ENCODE results near the gene ATP5F1A. TPM values are rescaled to one million over a fixed set of nuclear protein-coding genes. Genes with fewer than 3 reads are reported as not detected.

Gene ATP5F1A
- total RNA-seq, 1 donor from 2014 or later, result 457 TPM

DNA sequence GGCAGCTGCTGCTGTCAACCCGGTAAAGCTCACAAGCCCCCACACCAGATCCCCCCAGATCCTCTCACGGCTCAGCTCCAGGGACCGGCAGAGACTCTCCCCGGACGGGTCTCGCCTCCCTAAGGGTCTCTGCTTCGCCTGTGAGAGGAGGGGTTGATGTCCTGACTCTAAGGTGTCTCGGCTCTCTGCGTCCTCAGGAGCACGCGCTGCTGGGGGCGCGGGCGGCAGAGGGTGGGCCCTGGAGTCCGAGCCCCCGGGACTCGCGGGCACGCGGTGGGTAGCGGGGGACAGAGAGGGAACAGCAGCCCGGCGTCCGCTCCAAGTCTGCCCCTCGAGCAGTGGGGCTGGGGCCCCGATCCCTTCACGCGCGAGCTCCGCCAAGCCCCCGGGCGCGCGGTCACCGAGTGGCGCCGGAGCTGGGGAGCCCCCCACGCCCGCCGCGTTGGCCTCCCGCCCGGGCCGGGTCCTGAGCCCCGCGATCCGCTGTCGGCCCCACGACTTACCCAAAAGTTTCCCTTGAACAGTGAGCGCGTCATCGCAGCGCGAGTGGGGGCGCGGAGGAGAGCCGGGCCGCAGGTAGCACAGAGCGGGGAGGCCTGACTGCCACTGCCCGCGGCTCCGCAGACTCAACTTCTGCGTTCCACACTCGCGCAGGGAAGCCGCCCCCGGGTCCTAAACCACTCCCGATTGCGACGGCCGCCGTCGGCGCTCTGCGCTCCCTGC, 26.3 kb downstream of the ATP5F1A start, which contains the start of gene PSTPIP2:
Gene PSTPIP2 (minus strand): TSS at position 608 of the 723 bp plus-strand sequence. CDS start 72 bp downstream, at position 536.
- peak; percentile 62 for DNase-seq (ENCODE audit: low spot score)
- Mint-ChIP-seq H3K27ac (ENCODE audit: unreplicated experiment) (no peak within 1 kb of the TSS), H3K36me3 (ENCODE audit: low read depth, unreplicated experiment) (no peaks in the 10 kb centered on the region), H3K27me3 (ENCODE audit: unreplicated experiment) (peaks cover 7% of the 10 kb centered on the region), H3K9me3 (ENCODE audit: unreplicated experiment) (no peaks in the 10 kb centered on the region), H3K4me1 (ENCODE audit: unreplicated experiment) (peaks cover 4% of the 10 kb centered on the region), H3K4me3 (ENCODE audit: unreplicated experiment) (peak within 1 kb of the TSS; percentile 82)
- TF ChIP-seq, protein P1, sequence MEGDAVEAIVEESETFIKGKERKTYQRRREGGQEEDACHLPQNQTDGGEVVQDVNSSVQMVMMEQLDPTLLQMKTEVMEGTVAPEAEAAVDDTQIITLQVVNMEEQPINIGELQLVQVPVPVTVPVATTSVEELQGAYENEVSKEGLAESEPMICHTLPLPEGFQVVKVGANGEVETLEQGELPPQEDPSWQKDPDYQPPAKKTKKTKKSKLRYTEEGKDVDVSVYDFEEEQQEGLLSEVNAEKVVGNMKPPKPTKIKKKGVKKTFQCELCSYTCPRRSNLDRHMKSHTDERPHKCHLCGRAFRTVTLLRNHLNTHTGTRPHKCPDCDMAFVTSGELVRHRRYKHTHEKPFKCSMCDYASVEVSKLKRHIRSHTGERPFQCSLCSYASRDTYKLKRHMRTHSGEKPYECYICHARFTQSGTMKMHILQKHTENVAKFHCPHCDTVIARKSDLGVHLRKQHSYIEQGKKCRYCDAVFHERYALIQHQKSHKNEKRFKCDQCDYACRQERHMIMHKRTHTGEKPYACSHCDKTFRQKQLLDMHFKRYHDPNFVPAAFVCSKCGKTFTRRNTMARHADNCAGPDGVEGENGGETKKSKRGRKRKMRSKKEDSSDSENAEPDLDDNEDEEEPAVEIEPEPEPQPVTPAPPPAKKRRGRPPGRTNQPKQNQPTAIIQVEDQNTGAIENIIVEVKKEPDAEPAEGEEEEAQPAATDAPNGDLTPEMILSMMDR (IDR thresholded peaks at IDR 0.05; ENCODE audit: unreplicated experiment), result no peak

- H3K27me3 Mint-ChIP-seq (ENCODE audit: unreplicated experiment), result peaks cover 7% of the 10 kb centered on the region
- peaks cover 4% of the 10 kb centered on the region for H3K4me1 Mint-ChIP-seq (ENCODE audit: unreplicated experiment)
- no peak overlapping the region for H3K27ac Mint-ChIP-seq (ENCODE audit: unreplicated experiment)
- H3K4me3 Mint-ChIP-seq (ENCODE audit: unreplicated experiment), result peak overlapping the region; percentile 82
- TF ChIP-seq, protein P1 (IDR thresholded peaks at IDR 0.05; ENCODE audit: unreplicated experiment), result no peak
- H3K36me3 Mint-ChIP-seq (ENCODE audit: low read depth, unreplicated experiment), result no peaks in the 10 kb centered on the region
- H3K9me3 Mint-ChIP-seq (ENCODE audit: unreplicated experiment), result no peaks in the 10 kb centered on the region
- DNase-seq (ENCODE audit: low spot score), result peak; percentile 13
Measured at GRCh38 chr18:46070815-46071652, 27.1 kb downstream of the ATP5F1A start.

DNA sequence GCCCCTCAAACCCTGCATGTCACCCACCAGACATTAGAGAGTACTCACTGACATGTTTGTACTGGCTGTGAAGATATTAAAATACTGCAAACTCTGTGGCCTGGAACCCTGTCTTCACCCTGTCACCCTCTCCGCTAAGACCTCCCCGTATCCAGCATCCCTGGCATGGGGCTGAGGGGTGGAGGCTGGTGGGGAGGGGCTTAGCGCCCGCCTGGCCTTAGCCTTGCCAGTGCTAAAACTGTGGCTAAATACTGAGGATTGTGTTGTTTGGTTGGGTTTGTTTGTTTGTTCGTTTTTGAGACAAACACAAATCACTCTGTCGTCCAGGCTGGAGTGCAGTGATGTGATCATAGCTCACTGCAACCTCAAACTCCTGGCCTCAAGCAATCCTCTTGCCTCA, 27.9 kb downstream of the ATP5F1A start:
- DNase-seq (ENCODE audit: low spot score), result no peak
- TF ChIP-seq, protein P1 (IDR thresholded peaks at IDR 0.05; ENCODE audit: unreplicated experiment), result no peak

DNA sequence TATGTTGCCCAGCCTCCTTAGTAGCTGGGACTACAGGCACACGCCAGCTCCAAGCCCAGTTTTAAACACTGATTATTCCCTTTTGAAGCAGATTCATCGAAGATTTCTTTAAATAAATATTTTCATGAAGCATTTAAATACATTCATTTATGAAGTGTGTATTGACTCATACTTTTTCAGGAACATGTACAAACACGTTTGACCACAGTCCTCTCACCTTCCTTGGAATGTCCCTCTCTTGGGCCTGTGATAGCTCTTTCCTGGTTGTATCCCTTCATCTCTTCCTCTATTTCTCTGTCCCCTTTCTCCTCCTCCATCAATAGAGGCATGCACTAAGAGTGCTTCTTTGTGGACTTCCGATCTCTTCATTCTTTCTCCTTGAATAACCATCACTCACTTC, 28.6 kb downstream of the ATP5F1A start:
- TF ChIP-seq, protein P1 (IDR thresholded peaks at IDR 0.05; ENCODE audit: unreplicated experiment), result no peak
- no peak for DNase-seq (ENCODE audit: low spot score)
- no peak overlapping the region for H3K4me3 Mint-ChIP-seq (ENCODE audit: unreplicated experiment)
- H3K27ac Mint-ChIP-seq (ENCODE audit: unreplicated experiment), result no peak overlapping the region
- no peaks in the 10 kb centered on the region for H3K36me3 Mint-ChIP-seq (ENCODE audit: low read depth, unreplicated experiment)
- peaks cover 9% of the 10 kb centered on the region for H3K27me3 Mint-ChIP-seq (ENCODE audit: unreplicated experiment)
- peaks cover 4% of the 10 kb centered on the region for H3K4me1 Mint-ChIP-seq (ENCODE audit: unreplicated experiment)
- no peaks in the 10 kb centered on the region for H3K9me3 Mint-ChIP-seq (ENCODE audit: unreplicated experiment)

More for the DNA sequence above, 27.9 kb downstream of the ATP5F1A start:
- H3K4me3 Mint-ChIP-seq (ENCODE audit: unreplicated experiment), result no peak overlapping the region
- no peaks in the 10 kb centered on the region for H3K9me3 Mint-ChIP-seq (ENCODE audit: unreplicated experiment)
- H3K27me3 Mint-ChIP-seq (ENCODE audit: unreplicated experiment), result peaks cover 9% of the 10 kb centered on the region
- peaks cover 4% of the 10 kb centered on the region for H3K4me1 Mint-ChIP-seq (ENCODE audit: unreplicated experiment)
- H3K27ac Mint-ChIP-seq (ENCODE audit: unreplicated experiment), result no peak overlapping the region
- no peaks in the 10 kb centered on the region for H3K36me3 Mint-ChIP-seq (ENCODE audit: low read depth, unreplicated experiment)

Measured in endothelial cell (in vitro differentiated cells).